Ramos (cell line): ENCODE measurements around the gene ENOPH1.

Source experiments
- in situ Hi-C: fragments of 300-500 bp; cut with MboI; formaldehyde crosslinking; loops from one replicate; pipeline ENCODE4 v1.14.3; 2022; ENCODE audit warnings: low sequenced_read_pairs; ENCODE audit not compliant: unreplicated experiment

Gene ENOPH1

DNA sequence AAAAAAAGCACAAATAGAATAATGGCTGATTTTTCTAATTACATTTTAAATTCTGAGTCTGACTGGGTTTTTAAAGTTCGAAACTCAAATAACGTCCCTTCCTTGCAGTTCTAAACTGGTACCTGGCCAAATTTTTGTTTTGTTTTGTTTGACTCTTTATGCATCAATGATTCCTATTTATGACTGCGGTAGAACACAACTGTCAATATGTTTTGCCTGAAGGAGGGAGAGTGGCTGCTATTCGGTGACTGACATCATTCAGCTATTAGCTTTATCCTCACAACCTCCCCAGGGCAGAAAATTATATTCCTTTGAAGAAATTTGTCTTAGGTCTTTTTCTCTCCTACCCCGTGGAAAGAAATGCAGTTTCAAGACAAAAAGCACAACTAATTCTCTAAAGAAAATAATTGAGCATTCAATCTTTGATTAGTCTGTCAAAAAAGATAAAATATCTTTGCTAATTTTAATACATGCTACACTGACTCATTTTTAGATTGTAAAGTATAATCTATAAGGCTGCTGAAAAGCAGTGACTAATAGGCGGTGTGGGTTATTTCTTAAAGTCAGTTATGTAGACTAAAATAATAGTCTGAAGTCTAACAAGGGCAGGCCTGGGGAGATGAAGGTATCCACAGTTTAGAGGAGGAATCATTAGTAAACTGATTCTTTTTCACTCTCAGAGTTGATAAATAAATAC, 69.5 kb downstream of the ENOPH1 start:
- in situ Hi-C loops: no loop called here

DNA sequence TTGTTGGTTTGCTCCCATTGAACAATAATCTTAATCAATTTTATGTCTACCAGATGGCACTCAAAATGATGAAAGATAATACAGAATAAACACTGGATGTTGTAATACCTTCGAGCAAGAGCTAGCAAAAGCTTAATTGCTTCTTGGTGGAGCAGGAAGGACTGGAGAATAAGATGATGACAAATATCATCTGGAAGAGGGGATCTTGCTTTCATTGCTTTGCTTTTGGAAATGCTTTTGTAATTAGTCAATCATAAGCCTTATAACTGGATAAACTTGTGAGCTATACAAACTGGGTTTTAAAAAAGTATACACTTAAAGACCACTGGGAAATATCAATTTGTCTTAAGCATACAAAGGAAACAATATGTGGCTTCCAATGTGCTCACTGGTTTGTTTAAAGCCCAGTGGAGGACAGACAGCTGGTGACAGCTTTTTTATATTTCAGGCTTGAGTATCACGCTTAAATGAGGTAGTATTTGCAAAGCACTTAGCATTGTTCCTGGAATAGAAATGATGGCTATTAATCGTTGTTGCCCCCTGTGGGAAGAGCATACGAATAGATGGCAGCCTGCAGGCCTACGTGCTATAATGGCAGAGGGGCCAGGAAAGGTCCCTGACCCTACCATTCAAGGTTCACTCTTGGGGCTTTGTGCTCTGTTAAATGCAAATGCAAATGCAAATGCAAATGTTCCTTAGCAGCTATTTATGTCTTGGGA, 70.2 kb downstream of the ENOPH1 start:
- in situ Hi-C loops: no loop called here

DNA sequence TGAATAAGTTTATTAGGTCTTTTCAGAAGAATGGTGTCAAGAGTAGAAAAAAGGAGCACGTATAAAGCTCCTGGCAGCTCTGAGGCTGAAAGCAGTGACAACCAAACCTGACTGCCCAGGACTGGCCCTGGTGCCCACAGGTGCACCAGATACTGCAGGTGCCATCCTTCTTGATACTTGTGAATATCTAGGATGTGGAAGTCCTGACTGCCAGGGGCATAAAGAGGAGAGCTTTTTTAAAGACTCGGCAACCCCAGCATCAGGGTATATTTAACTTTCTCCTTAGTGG, 70.7 kb downstream of the ENOPH1 start:
- in situ Hi-C loops: no loop called here

DNA sequence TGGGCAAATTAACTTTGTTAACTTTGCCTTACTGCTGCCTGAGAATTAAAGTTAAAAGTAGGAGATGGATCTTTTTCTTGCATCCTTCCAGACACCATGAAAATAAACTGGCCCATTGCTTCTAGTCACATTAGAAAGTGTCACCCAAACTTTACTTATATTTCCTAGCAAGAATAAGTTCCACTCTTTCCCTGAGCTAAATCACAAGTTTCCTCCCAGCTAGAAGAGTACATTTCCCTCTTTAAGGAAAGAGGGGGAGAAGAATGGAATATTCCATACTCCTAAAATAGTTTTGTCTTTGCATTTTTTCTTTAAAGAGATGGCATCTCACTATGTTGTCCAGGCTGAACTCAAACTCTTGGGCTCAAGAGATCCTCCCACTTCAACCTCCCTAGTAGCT, 77.6 kb downstream of the ENOPH1 start:
- in situ Hi-C loops: no loop called here

DNA sequence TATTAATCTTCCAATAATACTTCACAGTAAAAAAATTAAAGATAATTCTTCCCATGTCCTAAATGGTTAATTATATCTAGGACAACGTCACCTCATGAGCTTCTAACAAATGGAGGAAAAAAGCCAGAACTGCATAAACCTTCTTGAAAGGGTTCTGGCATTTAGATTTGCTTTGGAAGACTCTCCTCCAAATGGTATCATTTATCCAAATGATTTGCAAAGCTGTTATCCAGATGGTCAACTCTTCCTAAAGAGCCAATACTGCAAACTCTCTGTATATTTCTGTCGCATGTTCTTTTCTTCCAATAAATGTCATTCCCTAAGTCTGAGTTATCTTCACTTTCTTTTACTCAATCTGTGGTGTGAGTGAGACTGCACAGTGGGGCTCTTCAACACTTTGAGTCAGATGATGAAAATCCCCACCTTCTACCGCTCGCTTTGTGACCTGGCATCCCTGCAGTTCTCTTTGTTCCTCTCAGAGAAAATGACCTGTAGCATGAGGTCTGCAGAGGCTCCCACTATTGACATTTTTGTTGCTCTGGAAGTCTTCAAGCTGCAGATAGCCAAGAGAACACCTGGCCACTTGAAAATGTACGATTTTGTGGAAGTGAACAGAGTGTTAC, 78.5 kb downstream of the ENOPH1 start:
- in situ Hi-C loops: no loop called here

DNA sequence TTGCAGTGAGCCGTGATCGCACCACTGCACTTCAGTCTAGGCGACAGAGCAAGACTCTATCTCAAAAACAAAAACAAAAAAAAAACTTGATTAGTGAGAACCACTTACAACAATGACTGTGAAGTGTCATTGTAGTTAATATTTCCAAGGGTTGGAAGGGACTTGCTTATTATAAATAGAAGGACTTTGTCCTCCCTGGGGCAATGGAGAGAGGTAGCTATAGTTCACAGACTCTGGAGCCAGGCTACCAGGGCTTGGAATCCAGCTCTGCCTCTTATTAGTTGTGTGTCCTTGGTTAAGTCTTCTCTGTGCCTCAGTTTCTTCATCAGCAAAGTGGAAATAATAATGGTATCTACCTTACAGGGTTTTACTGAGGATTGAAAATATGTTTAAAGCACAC, 79.8 kb downstream of the ENOPH1 start:
- in situ Hi-C loops: no loop called here
